Ishikawa (cell line): Measurements from ENCODE around the gene DARS1.

ENCODE experiments used
- CEBPB ChIP-seq: IDR thresholded peaks from 2 replicates; pipeline ENCODE4 v1.6.1; 2012
- CREB1 ChIP-seq: IDR thresholded peaks from 2 replicates; pipeline ENCODE4 v1.6.1; 2012; ENCODE audit warnings: low read depth
- EGR1 ChIP-seq: IDR thresholded peaks from 2 replicates; pipeline ENCODE4 v1.6.1; 2012
- EP300 ChIP-seq: IDR thresholded peaks from 2 replicates; pipeline ENCODE4 v1.6.1; 2012; ENCODE audit warnings: borderline replicate concordance
- FOXM1 ChIP-seq: IDR thresholded peaks from 2 replicates; pipeline ENCODE4 v1.6.1; 2012; ENCODE audit warnings: low read depth, borderline replicate concordance
- MAX ChIP-seq: IDR thresholded peaks from 2 replicates; pipeline ENCODE4 v1.6.1; 2012
- NFIC ChIP-seq: IDR thresholded peaks from 2 replicates; pipeline ENCODE4 v1.6.1; 2012
- RAD21 ChIP-seq: IDR thresholded peaks from 2 replicates; pipeline ENCODE4 v1.6.1; 2012; ENCODE audit warnings: low read depth
- TAF1 ChIP-seq: IDR thresholded peaks from 2 replicates; pipeline ENCODE4 v1.6.1; 2012; ENCODE audit warnings: low read depth, mild to moderate bottlenecking
- TCF12 ChIP-seq: IDR thresholded peaks from 2 replicates; pipeline ENCODE4 v1.6.1; 2012; ENCODE audit warnings: low read depth
- TEAD4 ChIP-seq: IDR thresholded peaks from 2 replicates; pipeline ENCODE4 v1.6.1; 2012
- YY1 ChIP-seq: IDR thresholded peaks from 2 replicates; pipeline ENCODE4 v1.6.1; 2012; ENCODE audit warnings: low read depth
- ZBTB7A ChIP-seq: IDR thresholded peaks from 2 replicates; pipeline ENCODE4 v1.6.1; 2012; ENCODE audit warnings: low read depth
- TF ChIP-seq, protein P1 (sequence below): IDR thresholded peaks from 2 replicates; pipeline ENCODE4 v1.6.1; 2012; ENCODE audit warnings: low read depth, mild to moderate bottlenecking
- TF ChIP-seq, protein P2 (sequence below): IDR thresholded peaks from 2 replicates; pipeline ENCODE4 v1.6.1; 2012

The DARS1 gene

GRCh38 chr2:135993421-135993820, 8.0 kb upstream of the DARS1 start:
- TF ChIP-seq, protein P1, sequence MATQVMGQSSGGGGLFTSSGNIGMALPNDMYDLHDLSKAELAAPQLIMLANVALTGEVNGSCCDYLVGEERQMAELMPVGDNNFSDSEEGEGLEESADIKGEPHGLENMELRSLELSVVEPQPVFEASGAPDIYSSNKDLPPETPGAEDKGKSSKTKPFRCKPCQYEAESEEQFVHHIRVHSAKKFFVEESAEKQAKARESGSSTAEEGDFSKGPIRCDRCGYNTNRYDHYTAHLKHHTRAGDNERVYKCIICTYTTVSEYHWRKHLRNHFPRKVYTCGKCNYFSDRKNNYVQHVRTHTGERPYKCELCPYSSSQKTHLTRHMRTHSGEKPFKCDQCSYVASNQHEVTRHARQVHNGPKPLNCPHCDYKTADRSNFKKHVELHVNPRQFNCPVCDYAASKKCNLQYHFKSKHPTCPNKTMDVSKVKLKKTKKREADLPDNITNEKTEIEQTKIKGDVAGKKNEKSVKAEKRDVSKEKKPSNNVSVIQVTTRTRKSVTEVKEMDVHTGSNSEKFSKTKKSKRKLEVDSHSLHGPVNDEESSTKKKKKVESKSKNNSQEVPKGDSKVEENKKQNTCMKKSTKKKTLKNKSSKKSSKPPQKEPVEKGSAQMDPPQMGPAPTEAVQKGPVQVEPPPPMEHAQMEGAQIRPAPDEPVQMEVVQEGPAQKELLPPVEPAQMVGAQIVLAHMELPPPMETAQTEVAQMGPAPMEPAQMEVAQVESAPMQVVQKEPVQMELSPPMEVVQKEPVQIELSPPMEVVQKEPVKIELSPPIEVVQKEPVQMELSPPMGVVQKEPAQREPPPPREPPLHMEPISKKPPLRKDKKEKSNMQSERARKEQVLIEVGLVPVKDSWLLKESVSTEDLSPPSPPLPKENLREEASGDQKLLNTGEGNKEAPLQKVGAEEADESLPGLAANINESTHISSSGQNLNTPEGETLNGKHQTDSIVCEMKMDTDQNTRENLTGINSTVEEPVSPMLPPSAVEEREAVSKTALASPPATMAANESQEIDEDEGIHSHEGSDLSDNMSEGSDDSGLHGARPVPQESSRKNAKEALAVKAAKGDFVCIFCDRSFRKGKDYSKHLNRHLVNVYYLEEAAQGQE: no peak
- TF ChIP-seq, protein P2, sequence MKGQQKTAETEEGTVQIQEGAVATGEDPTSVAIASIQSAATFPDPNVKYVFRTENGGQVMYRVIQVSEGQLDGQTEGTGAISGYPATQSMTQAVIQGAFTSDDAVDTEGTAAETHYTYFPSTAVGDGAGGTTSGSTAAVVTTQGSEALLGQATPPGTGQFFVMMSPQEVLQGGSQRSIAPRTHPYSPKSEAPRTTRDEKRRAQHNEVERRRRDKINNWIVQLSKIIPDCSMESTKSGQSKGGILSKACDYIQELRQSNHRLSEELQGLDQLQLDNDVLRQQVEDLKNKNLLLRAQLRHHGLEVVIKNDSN: no peak

DNA sequence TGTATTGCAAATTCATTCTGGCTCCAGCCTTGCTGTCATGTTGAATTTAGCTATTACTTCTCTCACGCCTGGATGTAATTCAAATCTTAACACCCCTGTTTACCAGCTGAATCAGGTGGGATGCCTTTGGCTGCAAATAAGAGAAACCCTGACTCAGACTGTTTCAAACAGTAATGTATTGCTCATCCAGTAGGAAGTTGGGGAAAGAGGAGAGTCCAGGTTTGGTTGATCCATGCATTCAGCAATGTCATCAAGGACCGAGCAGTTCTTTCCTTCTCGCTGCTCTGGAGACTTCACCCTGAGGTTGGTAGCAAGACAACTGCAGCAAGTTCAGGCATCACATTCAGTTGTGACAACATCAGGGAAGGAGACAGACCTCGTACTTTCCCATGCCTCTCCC, 6.4 kb upstream of the DARS1 start:
- no peak for TF ChIP-seq CREB1
- TF ChIP-seq, protein P1: no peak
- TF ChIP-seq TEAD4: no peak
- no peak for TF ChIP-seq FOXM1
- TF ChIP-seq EP300: no peak
- no peak for TF ChIP-seq YY1
- TF ChIP-seq CEBPB: no peak
- no peak for TF ChIP-seq ZBTB7A
- TF ChIP-seq EGR1: no peak
- TF ChIP-seq MAX: no peak
- no peak for TF ChIP-seq TCF12
- TF ChIP-seq, protein P2: no peak
- TF ChIP-seq RAD21: no peak
- TF ChIP-seq NFIC: no peak
- no peak for TF ChIP-seq TAF1

DNA sequence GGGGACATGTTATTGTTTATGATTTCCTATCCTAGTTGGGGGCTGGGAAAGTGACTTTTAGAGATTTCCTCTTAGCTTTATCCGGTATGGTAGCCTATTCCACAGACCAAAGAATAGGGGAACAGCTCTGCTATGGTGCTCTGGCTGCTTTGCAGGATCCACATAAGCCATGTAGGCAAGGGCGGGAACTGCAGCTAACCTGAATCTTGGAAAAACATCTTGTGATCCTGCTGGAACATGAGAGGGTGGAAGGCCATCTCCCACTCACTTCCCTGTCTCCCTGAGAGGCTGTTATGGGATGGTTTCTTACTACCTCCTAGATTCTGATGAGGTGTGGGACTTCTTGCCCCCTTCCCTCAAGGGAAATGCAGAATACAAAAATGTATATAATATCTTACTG, 2.0 kb upstream of the DARS1 start:
- no peak for TF ChIP-seq RAD21

DNA sequence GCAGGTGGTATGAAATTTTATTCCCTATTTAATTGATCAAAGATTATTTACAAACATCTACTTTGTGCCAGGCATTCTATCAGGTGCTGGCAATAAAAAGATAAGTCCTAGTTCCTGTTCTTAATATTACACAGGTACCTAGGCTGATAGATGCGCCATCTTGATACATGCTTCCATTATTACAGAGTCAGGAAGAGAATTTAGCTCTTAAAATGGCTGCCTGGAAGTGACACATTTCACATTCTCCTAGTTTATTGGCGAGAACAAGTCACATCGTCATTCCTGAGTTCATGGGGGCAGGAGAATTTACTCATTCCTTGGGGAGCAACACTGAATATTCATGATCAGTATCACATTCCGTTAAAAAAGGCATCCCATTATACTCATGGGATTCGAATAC, 1.1 kb upstream of the DARS1 start:
- TF ChIP-seq, protein P2: no peak
- TF ChIP-seq YY1 (no peak), TCF12 (no peak)

GRCh38 chr2:135985826-135986393, 484 bp upstream of the DARS1 start:
- TF ChIP-seq MAX (no peak), CREB1 (no peak), TCF12 (no peak), RAD21 (no peak), CEBPB (no peak), YY1 (no peak), TAF1 (no peak), TEAD4 (no peak), ZBTB7A (no peak), FOXM1 (no peak), EP300 (no peak), NFIC (no peak), EGR1 (no peak)
- TF ChIP-seq, protein P1: no peak
- TF ChIP-seq, protein P2: no peak
